Measurements from ENCODE around the gene TBC1D2.

DNA sequence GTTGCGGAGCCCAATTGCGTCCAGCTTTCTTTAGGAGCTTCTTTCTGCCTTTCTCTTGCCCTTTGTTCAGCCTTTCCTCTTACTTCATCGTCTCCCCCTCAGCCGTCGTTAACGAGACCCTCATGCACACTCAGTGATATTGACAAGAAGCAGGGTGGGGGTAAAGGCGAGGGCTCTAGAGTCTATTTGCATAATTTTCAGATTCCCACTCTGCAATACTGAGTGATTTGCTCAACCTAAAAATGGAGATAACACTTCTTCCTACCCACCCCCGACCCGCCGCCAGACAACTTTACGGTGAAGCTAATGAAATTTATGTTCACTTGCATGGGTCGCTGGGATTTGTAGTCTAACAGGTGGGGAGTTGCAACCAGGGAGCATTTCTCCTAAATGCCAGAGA, 1.3 kb upstream of the TBC1D2 start:
- no peak for TF ChIP-seq CTCF (IDR thresholded peaks at IDR 0.05)
- no peak for TF ChIP-seq POLR2AphosphoS5 (IDR thresholded peaks at IDR 0.05)

Measured in gastroesophageal sphincter (tissue), 3 donors.